NCI-H446 treated with DMSO at 0.1 percent for 48 hours (cell line): ENCODE data around the gene SMKR1.
"Not testable (repeated sequence)": the region's sequence is repeated elsewhere in the genome, so short reads cannot be mapped to it uniquely, and the experiment has no call there.

Experiments used
- DNase-seq: peaks from one replicate; lab custom pipeline; 2025; lab: John Stamatoyannopoulos, UW

Gene SMKR1

GRCh38 chr7:129482781-129483180 lies 19.6 kb upstream of the SMKR1 start:
- no peak for DNase-seq

DNA sequence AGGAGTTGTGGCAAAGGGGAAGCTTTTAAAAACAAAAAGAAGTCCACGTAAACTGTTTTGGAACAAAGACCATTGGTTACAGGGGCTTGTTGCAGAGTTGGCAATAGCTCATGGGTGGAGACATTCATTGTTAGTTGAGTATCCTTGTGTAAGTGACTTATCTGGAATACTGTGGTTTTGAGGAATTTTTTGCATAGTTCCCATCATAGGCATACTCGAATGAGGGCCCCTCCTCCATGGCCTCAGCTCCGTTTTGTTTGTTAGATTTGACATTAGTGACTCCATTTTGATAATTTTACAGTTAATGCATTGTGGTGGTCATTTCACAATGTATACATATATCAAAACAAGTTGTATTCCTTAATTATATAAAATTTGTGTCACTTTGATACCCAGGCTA lies 12.8 kb upstream of the SMKR1 start:
- no peak for DNase-seq

- DNase-seq: no peak
Measured at GRCh38 chr7:129492391-129492790, 9.9 kb upstream of the SMKR1 start.

GRCh38 chr7:129493555-129493954 lies 8.8 kb upstream of the SMKR1 start:
- no peak for DNase-seq

GRCh38 chr7:129494041-129494440 lies 8.3 kb upstream of the SMKR1 start:
- DNase-seq: no peak

DNA sequence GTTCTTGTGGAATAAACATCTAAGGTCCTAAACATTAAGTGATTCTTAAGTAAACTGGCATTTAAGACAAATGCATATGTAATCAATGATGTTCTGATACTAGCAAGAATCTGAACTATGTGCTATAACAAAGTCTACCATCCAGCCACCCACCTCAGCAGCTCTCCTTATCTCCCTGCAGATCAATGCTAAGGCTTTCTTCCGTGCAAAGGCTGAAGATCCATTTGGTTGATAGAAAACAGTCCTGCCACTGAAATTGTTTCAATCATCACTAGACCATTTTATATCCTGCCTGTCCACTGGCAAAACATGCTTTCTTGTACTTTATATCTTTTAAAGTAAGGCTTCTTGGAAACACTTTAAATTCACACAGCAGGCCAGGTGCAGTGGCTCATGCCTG lies 6.3 kb upstream of the SMKR1 start:
- no peak for DNase-seq

GRCh38 chr7:129496653-129497052 lies 5.7 kb upstream of the SMKR1 start:
- DNase-seq: no peak

DNA sequence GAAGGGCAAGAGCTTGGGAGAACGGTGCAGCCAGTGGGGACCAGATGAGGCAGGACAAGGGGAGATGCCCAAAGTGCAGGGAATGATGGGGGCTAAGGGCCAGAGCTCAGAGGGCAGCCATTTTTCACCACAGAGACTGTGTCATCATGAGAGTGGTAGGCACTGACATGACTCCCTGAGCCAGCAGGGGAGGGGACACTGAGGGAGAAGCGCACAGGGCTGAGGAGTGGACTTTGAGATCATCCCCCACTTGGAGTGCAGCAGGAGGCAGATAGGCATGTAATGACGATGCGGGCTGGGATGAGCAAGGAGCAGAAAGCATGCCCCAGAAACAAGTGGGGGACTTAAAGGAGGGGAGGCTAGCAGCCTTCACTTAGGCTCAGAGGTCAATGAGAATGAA lies 5.2 kb upstream of the SMKR1 start:
- DNase-seq: no peak

GRCh38 chr7:129498021-129498420 lies 4.3 kb upstream of the SMKR1 start:
- no peak for DNase-seq

DNA sequence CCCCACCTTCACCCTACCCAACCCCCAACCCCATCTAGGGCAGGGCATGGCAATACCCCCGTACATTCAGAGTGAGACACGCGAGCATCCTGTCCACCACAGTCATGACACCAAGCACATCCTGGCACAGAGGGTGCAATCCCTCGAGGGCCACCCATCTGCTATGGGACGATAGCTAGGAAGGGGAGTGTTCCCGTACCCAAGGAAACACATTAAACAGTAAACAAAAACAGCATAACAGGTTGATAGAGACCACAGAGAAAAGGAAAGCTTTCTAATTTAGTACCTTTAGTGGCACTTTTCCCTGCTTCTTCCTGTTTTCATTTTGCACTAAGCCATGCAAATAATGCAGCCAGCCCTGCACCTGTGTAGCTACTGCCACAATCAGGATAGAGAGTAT lies 2.3 kb upstream of the SMKR1 start:
- no peak for DNase-seq

GRCh38 chr7:129502708-129503685 lies 666 bp downstream of the SMKR1 start:
- DNase-seq: no peak

GRCh38 chr7:129503725-129504124 lies 1.4 kb downstream of the SMKR1 start:
- DNase-seq: no peak

DNA sequence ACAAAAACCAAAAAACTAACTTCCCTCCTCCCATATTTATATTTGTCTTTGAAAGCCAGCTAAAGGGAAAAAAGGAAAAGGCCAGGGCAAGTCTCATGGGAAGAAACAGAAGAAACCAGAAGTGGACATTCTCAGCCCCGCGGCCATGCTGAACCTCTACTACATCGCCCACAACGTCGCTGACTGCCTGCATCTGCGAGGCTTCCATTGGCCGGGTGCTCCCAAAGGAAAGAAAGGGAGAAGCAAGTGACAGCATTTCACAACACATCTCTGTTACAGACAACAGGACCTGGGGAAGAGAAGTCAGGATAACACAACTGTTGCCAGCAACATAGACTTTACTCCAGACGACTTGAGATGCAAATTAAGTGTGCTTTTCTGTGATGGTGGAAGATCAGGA lies 9.9 kb downstream of the SMKR1 start:
- no peak for DNase-seq

DNA sequence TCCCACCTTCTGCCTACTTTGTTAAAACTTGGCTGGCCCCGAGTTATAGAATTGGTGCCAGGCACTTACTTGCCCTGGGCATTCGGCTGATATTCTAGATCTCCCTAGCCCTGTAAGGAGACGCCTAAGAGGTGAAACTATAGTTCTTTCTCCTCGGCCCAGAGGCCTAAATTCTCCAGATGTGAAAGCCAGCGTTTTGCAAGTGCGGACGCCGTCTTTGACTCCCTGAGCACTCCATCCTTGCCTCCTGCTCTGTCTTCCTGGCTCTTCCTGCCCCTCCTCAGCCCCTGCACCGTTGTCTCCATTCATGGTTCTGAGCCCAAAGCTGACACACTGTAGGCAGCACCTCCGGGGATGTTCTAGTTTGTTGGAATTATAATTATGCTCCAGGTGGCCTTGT lies 11.2 kb downstream of the SMKR1 start:
- no peak for DNase-seq

DNA sequence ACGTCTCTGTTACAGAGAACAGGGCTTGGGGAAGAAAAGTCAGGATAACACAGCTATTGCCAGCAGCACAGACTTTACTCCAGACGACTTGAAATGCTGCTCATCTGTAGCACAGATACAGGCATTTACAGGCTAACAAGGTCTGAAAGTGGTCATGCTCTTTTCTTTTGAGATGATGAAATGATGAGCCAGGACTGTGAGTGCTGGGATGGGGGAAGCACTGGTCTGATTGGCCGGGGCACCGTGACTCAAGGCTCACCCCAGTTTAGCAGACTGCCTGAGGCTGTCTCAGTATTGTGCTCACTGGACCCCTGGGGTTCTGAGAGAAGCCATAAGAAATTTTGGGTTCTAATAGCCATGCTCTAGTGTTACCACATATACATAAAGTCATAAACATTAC lies 12.4 kb downstream of the SMKR1 start:
- DNase-seq: no peak

DNA sequence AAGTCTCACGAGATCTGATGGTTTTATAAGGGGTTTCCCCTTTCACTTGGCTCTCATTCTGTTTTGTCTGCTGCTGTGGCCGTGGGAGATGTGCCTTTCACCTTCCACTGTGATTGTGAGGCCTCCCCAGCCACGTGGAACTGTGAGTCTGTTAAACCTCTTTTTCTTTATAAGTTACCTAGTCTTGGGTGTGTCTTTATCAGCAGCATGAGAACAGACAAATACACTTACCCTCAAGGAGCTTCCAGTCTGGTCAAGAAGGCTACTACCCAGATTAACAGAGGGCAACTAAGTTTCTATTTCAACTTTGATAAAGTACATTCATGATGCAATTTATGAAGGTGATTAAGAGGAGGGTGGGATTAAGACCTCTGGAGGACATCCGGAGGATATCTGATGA lies 13.1 kb downstream of the SMKR1 start:
- no peak for DNase-seq

GRCh38 chr7:129517931-129518330 lies 15.6 kb downstream of the SMKR1 start:
- no peak for DNase-seq

GRCh38 chr7:129519464-129519863 lies 17.1 kb downstream of the SMKR1 start:
- DNase-seq: no peak

DNA sequence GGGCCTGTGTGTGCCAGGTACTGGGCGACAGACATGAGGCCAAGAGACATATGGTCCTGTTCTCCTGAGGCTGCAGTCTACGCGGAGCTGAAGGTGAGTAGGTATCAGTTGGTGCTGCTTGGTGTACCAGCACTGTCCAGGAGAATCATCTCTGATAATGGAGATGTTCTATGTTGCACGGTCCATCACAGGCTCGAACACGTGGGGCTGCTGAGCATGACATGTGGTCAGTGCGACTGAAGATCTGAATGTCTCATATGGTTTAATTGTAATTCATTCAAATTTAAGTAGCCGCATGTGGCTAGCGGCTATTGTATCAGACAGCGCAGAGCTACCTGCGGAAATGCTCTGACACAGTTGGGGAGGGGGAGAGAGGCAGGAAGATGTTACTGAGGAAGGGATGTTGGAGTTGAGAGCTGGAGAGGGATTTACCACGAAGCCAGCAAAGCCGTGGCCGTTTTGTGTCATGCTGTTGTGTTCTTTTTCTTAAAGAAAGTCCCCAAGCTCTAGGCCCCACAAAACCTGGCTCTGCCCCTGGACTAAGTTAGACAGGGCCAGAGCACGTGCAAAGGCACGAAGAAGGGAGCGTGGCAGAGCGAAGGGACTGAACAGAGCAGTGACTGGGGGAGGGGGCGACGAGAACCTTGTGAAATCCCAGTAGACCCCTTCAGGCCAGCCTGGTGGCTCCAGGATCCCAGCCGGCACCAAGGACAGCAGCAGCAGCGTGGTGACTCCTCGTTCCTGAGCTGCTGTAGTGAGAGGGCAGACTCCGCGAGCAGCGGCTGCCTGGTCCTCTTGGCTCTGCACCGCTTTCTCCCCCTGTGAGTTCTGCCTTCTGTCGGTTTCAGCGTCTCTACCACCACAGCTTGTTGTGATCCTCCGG lies 20.0 kb downstream of the SMKR1 start:
- DNase-seq: no peak

DNA sequence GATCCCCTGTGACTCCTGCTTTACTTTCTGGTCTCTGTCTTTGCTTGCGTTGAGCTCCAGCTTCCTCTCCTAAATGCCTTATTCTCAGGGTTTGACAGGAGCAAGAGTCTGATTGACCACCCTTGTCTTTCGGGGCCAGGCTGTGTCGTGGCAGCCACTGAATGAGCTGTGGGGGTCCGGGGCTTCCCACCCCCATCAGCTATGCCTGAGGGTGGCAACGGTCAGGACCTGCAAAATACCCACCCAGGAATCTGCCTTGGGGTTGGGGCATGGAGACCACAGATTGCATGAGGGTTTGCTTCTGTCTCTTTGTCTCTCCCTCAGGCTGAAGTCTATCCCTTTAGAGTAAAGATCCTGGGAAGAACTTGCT lies 20.6 kb downstream of the SMKR1 start:
- DNase-seq: no peak

DNA sequence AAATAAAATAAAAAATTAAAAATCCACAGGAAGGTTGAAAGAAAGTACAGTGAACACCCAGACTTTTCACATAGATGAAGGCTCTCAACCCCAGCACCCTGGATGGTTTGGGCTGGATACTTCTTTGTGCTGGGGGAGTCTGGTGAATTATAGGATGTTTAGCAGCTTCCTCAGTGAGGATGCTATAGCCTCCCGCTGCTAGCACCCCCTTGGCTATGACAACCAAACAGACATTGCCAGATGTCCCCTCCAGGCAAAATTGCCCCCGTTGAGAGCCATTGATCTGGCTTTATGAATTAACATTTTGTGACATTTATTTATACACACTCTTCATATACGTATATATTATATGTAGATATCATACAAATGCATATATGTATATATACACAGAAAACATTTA lies 21.6 kb downstream of the SMKR1 start:
- DNase-seq: no peak

DNA sequence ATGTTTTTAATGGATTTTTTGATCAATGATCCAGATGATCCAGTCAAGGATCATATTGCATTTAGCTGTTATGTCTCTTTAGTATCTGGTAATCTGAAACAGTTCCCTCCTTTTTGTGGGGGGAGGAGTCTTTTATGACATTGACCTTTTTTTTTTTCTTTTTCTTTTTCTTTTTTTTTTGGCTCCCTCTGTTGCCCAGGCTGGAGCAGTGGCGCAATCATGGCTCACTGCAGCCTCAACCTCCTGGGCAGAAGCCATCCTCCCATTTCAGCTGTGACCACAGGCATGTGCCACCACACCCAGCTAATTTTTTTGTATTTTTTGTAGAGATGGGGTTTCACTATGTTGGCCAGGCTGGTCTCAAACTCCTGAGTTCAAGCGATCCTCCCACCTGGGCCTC lies 22.1 kb downstream of the SMKR1 start:
- DNase-seq: not testable (repeated sequence)

DNA sequence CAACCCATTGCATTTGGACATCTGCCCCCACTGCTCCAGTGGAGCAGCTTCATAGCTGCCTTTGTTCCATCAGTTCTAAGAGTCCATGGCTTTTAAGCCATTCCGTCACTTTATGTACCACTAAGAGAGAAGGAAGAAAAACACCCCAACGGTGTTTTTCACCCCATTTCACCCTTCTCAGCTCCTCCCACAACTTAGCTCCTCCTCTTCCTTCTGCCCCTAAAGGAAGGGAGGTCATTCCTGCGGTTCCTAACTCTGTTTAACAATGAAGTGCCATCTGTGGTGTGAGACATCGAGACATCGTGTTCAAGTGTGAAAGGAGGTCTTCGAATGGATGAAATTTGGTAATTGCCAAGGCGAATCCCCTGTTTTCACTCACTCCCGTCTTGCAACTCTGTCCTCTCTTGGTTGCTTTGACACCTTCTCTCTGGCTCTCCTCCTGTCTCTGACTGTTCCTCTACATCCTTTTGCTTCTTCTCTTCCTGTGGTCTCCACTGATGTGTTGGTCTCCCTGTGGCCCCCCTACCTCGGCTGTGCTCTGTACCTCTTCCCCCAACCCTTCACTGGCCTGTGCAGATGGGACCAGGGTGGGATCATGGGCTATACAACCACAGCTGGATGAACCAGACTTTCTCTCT lies 23.0 kb downstream of the SMKR1 start:
- DNase-seq: no peak
